Fibroblast of skin of right biceps (primary cell): ENCODE measurements around the gene HBE1.
"Not testable (repeated sequence)": the region's sequence is repeated elsewhere in the genome, so short reads cannot be mapped to it uniquely, and the experiment has no call there.

Experiments
- DNase-seq: peaks from one replicate; pipeline ENCODE4 v3.0.0-alpha.2; 2013

HBE1 gene

DNA sequence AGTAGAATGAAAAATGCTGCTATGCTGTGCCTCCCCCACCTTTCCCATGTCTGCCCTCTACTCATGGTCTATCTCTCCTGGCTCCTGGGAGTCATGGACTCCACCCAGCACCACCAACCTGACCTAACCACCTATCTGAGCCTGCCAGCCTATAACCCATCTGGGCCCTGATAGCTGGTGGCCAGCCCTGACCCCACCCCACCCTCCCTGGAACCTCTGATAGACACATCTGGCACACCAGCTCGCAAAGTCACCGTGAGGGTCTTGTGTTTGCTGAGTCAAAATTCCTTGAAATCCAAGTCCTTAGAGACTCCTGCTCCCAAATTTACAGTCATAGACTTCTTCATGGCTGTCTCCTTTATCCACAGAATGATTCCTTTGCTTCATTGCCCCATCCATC, 14.9 kb upstream of the HBE1 start:
- DNase-seq, result no peak

GRCh38 chr11:5283882-5284281, 14.1 kb upstream of the HBE1 start:
- no peak for DNase-seq

DNA sequence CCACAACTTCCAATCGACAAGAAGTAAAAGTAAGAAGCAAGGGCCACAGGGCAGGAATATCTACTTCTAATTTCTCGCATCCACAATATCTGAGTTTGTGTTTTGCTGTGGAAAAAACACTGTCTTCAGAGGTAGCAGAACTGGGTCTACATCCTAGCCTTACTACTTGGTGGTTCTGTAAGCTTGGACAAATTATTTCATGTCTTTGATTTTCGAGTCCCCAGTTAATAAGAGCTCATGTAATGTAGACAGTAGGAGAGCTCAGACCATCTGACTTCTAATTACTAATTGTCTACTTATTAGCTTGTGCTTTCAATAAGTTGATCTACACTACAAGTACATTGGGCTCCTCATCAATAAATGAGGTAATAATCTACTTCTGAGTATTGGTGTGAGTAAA, 13.3 kb upstream of the HBE1 start:
- no peak for DNase-seq

DNA sequence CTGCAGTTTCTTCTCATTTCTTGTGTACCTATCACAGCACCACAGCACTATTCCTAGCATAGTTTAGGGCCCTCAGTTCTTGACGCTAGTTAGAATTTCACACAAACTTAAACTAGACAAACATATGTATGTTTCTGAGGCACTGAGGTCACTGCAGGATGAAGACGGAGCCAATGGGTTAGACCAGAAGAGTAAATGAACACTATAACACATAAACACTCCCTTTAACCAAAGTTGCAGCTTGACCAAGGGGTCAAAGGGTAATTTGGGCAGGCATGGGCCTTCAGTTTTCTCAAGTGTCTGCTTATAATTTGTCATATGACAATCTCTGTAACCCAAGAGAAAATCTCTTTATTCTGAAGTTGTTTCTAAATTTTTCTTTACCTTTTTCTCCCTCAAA, 12.9 kb upstream of the HBE1 start:
- no peak for DNase-seq

DNA sequence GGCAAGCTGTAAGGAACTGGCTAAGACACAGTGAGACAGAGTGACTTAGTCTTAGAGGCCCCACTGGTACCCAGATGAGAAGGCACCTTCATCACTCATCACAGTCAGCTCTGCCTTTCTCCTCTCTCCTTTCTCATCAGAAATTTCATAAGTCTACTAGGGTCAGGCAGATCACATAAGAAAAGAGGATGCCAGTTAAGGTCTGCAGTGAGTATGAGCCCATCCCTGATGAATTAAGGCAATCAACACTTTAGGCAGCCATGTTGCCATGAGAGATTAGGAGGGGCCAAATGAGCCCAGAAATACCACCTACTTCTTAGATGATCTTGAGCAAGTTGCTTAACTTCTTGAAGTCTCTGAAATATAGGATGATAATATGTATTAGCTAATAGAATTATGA, 11.9 kb upstream of the HBE1 start:
- DNase-seq, result no peak

DNA sequence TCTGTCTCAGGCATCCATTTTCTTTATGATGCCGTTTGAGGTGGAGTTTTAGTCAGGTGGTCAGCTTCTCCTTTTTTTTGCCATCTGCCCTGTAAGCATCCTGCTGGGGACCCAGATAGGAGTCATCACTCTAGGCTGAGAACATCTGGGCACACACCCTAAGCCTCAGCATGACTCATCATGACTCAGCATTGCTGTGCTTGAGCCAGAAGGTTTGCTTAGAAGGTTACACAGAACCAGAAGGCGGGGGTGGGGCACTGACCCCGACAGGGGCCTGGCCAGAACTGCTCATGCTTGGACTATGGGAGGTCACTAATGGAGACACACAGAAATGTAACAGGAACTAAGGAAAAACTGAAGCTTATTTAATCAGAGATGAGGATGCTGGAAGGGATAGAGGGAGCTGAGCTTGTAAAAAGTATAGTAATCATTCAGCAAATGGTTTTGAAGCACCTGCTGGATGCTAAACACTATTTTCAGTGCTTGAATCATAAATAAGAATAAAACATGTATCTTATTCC, 10.9 kb upstream of the HBE1 start:
- DNase-seq, result peak; percentile 95

DNA sequence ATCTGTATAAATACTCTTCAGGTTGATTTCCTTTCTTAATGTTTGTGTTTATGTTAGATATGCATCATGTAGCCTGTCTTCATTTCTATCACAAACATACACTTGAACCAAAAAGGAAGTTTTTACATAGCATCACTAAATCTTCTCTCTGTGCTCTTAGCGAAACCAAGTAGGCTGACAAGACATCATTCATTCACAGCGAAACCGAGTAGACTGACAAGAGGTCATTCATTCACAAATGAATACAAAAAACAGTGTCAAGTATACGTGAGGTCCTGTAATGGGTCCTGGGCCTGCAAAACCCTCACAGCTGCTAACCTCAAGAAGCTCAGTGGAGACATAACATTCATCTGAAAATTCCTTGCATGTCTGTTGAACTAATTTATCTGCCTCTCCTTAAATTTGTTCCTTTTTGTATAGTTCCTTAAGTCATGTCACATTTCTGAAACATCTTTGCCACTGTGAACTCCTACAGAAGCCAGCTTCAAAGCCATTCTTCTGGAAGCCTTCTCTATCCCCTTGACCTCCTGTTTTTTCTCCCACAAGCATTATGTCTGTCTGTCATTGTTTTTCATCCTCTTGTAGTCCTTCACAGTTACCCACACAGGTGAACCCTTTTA, 9.8 kb upstream of the HBE1 start:
- DNase-seq, result no peak

DNA sequence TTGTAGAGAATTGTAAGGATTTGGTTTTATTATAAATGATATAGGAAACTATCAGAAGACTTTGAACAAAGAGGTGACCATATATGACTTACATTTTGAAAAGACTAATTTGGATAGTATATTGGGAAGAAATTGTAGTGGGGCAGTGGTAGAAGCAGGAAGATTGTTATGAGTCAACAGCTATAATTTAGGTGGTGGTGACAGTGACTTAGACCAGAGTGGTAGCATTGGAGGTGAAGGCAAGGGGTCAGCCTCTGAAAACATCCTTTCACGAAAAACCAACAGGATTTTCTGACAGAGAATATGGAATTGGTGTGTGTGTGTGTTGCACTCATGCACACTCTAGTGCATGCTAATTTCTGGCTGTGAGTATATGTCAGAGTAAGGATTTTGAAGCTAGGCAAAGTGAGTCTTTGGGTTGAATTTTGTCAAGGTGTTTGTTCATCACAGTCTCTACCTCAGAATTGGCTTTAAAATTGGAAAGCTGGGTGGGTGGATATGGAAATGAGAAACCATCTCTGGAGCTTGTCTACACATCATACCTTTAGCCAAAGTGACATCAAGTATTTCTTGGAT, 8.2 kb upstream of the HBE1 start:
- peak; percentile 6 for DNase-seq

GRCh38 chr11:5276697-5277096, 7.0 kb upstream of the HBE1 start:
- DNase-seq, result no peak

DNA sequence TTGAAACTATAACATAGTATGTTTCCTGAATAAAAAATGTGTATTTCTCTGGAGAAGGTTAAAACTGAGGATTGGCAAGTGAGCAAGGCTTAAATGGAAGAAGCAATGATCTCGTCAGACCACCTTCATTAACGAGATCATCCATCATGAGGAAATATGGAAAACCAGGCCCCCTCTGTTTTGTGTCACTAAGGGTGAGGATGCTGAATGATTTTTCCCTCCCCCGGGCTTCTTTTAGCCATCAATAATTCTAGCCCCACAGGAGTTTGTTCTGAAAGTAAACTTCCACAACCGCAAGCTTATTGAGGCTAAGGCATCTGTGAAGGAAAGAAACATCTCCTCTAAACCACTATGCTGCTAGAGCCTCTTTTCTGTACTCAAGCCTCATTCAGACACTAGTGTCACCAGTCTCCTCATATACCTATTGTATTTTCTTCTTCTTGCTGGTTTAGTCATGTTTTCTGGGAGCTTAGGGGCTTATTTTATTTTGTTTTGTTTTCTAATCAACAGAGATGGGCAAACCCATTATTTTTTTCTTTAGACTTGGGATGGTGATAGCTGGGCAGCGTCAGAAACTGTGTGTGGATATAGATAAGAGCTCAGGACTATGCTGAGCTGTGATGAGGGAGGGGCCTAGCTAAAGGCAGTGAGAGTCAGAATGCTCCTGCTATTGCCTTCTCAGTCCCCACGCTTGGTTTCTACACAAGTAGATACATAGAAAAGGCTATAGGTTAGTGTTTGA, 5.8 kb upstream of the HBE1 start:
- no peak for DNase-seq

DNA sequence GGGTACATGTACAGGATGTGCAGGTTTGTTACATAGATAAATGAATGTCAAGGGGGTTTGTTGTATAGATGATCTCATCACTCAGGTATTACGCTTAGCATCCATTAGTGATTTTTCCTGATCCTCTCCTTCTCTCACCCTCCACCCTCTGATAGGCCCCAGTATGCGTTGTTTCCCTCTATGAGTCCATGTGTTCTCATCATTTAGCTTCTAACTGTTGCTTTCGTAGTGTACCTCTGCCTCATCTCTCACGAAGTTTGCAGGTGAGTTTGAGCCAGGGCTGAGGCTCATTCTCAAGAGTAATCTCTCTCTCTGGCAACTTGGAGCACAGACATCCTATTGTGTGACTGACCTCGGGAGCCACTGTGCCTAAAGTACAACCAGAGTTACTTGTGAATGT, 4.7 kb upstream of the HBE1 start:
- DNase-seq, result no peak

DNA sequence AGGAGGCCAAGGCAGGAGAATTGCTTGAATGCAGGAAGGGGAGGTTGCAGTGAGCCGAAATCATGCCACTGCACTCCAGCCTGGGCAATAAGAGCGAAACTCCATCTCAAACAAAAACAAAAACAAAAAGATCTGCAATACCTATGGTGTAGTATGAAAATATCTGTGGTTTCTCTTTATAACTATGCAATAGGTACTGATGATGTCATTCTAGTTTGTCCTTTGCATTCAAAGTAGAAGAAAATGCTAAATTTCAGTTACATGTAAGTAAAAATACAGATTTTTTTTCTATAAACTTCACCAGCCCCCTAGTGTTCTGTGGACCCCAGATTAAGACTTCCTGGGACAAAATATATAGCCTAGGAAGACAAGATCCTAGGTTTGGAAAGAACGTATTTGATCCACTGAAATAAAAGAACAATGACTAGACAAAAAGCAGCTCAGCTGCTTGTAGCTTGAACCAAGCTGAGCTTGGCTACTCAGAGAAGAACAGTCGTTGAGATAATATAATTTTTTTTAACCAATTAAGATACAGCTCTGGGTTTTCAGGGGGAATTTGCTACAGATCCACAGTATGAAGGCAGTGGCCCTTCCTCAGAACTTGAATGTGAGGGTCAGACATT, 2.8 kb upstream of the HBE1 start:
- DNase-seq, result no peak

- DNase-seq, result no peak
Observed at GRCh38 chr11:5267033-5267563, 2.6 kb downstream of the HBE1 start.

- no peak for DNase-seq
Observed at GRCh38 chr11:5266609-5267008, 3.1 kb downstream of the HBE1 start.

GRCh38 chr11:5265832-5266231, 3.9 kb downstream of the HBE1 start:
- DNase-seq, result no peak

DNA sequence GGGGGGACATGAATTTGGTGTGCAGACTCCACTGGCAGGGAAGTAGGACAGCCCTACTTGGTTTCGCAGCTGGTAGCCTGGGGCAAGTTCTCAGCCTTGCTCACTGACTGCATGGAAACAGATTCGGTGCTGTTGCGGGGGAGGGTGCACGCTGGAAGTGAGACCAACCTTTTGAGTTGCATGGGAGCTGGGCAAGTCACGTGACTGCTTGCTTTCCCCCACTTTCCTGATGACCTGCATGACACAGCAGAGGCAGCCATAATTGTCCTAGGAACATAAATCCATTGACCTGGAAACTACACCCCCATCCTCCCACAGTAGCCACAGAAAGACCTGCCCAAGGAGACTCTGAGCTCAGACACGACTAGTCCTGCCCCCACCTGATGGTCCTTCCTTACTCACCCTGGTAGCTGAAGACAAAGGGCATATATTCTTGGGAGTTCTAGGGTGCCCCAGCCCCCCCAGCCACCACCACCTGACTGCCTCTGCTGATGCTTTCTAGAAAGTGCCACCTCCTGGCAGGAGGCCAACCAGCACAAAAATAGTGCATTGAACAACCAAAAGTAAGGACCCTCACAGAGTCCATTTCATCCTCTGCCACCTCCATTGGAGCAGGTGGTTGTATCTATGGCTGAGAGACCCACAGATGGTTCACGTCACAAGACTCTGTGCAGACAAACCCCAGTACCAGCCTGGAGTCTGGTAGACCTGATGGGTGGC, 11.0 kb downstream of the HBE1 start:
- no peak for DNase-seq

DNA sequence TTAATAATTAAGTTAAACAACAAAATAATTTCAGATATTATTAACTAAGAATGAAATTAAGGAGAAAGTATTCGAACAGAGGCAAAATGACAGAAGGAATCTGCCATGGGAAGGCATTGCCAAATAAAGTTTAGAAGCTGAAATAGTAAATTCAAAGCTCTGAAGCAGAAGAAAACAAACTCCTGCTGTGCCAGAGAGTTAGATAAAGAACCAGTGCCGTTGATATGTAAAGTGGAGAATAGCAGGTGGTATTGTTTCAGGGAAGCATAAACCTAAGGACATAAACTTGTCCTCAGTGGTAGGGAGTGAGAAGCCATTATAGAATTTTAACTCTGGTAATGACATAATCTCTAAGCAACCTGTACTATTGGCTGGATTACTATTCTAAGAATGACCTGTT, 12.4 kb downstream of the HBE1 start:
- DNase-seq, result no peak

GRCh38 chr11:5254646-5255413, 14.9 kb downstream of the HBE1 start, which contains the start of gene HBG2:
Gene HBG2, minus strand, starts transcription at chr11:5254781. Its CDS starts 53 bp downstream, at chr11:5254728.
- DNase-seq, result not testable (repeated sequence)

DNA sequence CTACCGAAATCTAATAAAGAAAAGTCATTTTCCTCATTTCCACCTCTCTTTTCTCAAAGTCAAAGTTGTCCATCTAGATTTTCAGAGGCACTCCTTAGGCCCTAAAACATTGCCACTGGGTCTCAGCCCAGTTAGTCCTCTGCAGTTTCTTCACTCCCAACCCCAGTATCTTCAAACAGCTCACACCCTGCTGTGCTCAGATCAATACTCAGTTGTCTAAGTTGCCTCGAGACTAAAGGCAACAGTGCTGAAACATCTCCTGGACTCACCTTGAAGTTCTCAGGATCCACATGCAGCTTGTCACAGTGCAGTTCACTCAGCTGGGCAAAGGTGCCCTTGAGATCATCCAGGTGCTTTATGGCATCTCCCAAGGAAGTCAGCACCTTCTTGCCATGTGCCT, 15.7 kb downstream of the HBE1 start:
- DNase-seq, result not testable (repeated sequence)

DNA sequence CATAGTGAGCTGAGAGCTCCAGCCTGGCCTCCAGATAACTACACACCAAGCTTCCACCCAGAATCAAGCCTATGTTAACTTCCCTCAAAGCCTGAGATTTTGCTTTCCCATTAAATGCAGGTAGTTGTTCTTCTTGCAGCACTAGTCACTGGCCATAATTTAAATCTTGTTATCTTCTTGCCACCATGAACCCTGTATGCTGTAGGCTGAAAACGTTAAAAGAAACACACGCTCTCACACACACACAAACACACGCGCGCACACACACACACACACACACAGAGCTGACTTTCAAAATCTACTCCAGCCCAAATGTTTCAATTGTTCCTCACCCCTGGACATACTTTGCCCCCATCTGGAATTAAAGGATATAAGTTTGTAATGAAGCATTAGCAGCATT, 16.3 kb downstream of the HBE1 start:
- DNase-seq, result not testable (repeated sequence)

DNA sequence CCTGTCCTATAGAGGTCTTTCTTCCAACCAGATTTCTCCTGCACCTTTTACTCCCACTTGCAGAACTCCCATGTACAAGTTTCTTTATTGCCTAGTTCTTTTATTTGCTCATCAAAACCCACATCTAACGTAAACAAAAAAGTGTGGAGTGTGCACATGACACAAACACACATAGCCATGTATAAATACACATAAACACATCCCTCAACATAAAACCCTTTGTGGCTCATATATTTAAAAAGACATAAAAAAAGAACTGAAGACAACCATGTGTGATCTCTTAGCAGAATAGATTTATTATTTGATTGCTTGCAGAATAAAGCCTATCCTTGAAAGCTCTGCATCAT, 16.9 kb downstream of the HBE1 start:
- no peak for DNase-seq
